NCI-H345 (cell line): Measurements from ENCODE around the gene CHTF18.

Experiments
- DNase-seq: peaks from one replicate; lab custom pipeline; 2025; lab: John Stamatoyannopoulos, UW

CHTF18 gene

GRCh38 chr16:794091-794822 is 5.8 kb downstream of the CHTF18 start:
- no peak for DNase-seq

- no peak for DNase-seq
Measured at GRCh38 chr16:794853-795466, 6.5 kb downstream of the CHTF18 start.

- no peak for DNase-seq
Measured at GRCh38 chr16:795580-796229, 7.3 kb downstream of the CHTF18 start.

GRCh38 chr16:796296-797119 is 8.1 kb downstream of the CHTF18 start:
- no peak for DNase-seq

GRCh38 chr16:797120-797420 is 8.7 kb downstream of the CHTF18 start:
- DNase-seq: no peak

GRCh38 chr16:797686-798085 is 9.3 kb downstream of the CHTF18 start:
- DNase-seq: no peak

- DNase-seq: no peak
Measured at GRCh38 chr16:798666-799065, 10.2 kb downstream of the CHTF18 start.

GRCh38 chr16:799111-799947 is 10.9 kb downstream of the CHTF18 start:
- no peak for DNase-seq

- peak; percentile 24 for DNase-seq
Measured at GRCh38 chr16:799948-800833, 11.8 kb downstream of the CHTF18 start, which contains the start of gene GNG13. Gene GNG13 (minus strand): TSS chr16:800734. CDS start chr16:799077, 1,657 bp downstream.

GRCh38 chr16:800834-801511 is 12.6 kb downstream of the CHTF18 start:
- no peak for DNase-seq

GRCh38 chr16:801584-802363 is 13.4 kb downstream of the CHTF18 start:
- DNase-seq: no peak

GRCh38 chr16:802461-802860 is 14.0 kb downstream of the CHTF18 start:
- DNase-seq: no peak

- no peak for DNase-seq
Measured at GRCh38 chr16:802914-803753, 14.7 kb downstream of the CHTF18 start.

GRCh38 chr16:803754-804080 is 15.3 kb downstream of the CHTF18 start:
- DNase-seq: no peak

GRCh38 chr16:804193-805048 is 16.0 kb downstream of the CHTF18 start:
- DNase-seq: no peak

GRCh38 chr16:805474-805873 is 17.1 kb downstream of the CHTF18 start:
- no peak for DNase-seq

GRCh38 chr16:807347-808084 is 19.1 kb downstream of the CHTF18 start:
- peak; percentile 84 for DNase-seq
